Activated T-helper 1 cell treated with anti-CD3 and anti-CD28 coated beads, Interleukin-2, amount 50 U/mL, for 16 hours (primary cell): ENCODE results near the gene MAFB.

Source experiments
- DNase-seq, 2 donors: peaks; one replicate each; pipeline ENCODE4 v3.0.0-alpha.2; 2020; ENCODE audit warnings: low read depth in 1 of 2, low spot score in 1 of 2

The MAFB gene

GRCh38 chr20:40703975-40704530 lies 15.0 kb upstream of the MAFB start:
- no peak for DNase-seq

- DNase-seq = no peak
Measured at GRCh38 chr20:40702504-40702903, 13.5 kb upstream of the MAFB start.

GRCh38 chr20:40698744-40699143 lies 9.7 kb upstream of the MAFB start:
- DNase-seq = no peak

GRCh38 chr20:40698281-40698680 lies 9.2 kb upstream of the MAFB start:
- no peak for DNase-seq

GRCh38 chr20:40697541-40697940 lies 8.5 kb upstream of the MAFB start:
- DNase-seq = no peak

GRCh38 chr20:40695214-40695613 lies 6.2 kb upstream of the MAFB start:
- no peak for DNase-seq

- no peak for DNase-seq
Measured at GRCh38 chr20:40694246-40694645, 5.2 kb upstream of the MAFB start.

GRCh38 chr20:40692240-40693011 lies 3.4 kb upstream of the MAFB start:
- DNase-seq = no peak

GRCh38 chr20:40691566-40692239 lies 2.7 kb upstream of the MAFB start:
- no peak for DNase-seq

GRCh38 chr20:40690836-40691565 lies 2.0 kb upstream of the MAFB start:
- no peak for DNase-seq

- peak in 1 of 2 donors; percentile 27 for DNase-seq
Measured at GRCh38 chr20:40689943-40690835, 1.2 kb upstream of the MAFB start.

GRCh38 chr20:40688129-40689099 lies 622 bp downstream of the MAFB start:
- no peak for DNase-seq

- DNase-seq = no peak
Measured at GRCh38 chr20:40687384-40688128, 1.5 kb downstream of the MAFB start.

GRCh38 chr20:40686893-40687292 lies 2.1 kb downstream of the MAFB start:
- DNase-seq = no peak

- no peak for DNase-seq
Measured at GRCh38 chr20:40686434-40686882, 2.6 kb downstream of the MAFB start.

- no peak for DNase-seq
Measured at GRCh38 chr20:40685349-40685748, 3.7 kb downstream of the MAFB start.

- DNase-seq = no peak
Measured at GRCh38 chr20:40683894-40684268, 5.2 kb downstream of the MAFB start.

- DNase-seq = no peak
Measured at GRCh38 chr20:40683221-40683893, 5.7 kb downstream of the MAFB start.
